NCI-H2081 treated with DMSO at 0.1 percent for 48 hours (cell line): ENCODE measurements around the gene FRMD4A.
"Not testable (repeated sequence)": the region's sequence is repeated elsewhere in the genome, so short reads cannot be mapped to it uniquely, and the experiment has no call there.

ENCODE experiments used
- DNase-seq: peaks from one replicate; lab custom pipeline; 2025; lab: John Stamatoyannopoulos, UW

The FRMD4A gene

DNA sequence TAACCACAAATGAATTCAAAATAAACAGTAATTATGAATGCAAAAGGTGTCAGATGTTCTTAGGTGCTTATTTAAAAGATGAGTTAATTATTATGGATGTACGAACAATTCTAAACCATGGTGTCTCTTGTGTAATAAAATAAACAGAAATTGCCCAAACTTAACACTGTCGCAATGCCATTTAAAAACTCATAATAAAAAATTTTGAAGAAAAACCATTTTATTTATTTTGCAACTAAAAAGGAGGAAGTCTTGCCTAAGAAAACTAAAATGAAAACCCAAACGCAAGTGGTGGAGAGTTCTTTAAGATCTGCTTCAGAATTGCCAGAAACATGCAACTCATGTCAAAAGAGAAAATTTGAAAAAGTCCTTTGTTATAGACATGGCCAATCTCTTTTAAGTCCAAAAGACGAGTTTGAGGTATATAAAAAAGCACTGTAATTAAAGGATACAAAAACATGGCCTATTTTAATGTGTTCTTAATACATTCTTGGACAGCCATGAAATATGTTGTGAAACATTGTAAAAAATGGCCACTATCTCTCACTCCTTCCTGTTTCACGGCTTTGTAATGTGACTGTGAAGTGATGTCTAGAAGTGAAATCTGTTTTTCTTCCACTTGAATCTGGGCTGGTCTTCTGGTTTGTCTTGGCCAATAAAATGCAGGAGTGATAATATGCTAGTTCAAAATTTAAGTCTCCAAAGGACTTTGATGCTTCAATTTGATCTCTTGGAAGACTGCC is 421.0 kb downstream of the FRMD4A start:
- no peak for DNase-seq

GRCh38 chr10:13908475-13908874 is 422.2 kb downstream of the FRMD4A start:
- no peak for DNase-seq

DNA sequence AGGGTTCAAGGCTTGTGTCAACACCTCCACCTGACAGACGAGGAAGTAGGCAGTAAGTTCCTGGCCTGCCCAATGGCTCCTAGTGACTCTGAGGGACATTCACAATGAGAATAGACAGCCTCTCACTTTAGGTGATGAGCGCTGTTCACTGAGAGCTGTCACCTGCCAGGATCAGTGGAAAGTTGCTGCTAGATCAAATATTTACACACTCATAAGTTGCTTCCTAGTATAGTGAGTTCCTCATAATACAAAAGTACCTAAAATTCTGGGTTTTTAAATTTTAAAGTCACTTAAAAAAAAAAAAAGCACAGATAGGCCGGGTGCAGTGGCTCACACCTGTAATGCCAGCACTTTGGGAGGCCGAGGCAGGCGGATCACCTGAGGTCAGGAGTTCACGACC is 423.2 kb downstream of the FRMD4A start:
- DNase-seq = no peak

GRCh38 chr10:13905281-13905680 is 425.4 kb downstream of the FRMD4A start:
- no peak for DNase-seq

DNA sequence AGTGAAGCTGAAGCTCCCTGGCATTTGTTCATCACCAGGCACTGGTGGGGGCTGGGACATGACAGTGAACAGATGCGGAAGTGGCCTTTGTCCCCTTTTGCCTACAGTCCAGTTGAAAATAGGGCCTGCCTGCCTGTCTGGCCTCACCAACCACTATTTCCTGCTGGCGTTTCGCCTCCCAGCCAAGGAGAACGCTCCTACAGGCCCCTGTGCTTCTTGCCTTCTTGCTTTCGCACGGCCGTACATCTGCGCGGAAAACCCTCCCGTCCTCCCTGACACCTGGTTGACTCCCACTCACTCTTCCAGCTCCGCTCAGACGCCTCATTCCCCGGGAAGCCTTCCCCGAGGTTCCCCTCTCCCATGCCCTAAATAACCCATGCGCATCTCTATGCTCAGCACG is 426.7 kb downstream of the FRMD4A start:
- no peak for DNase-seq

DNA sequence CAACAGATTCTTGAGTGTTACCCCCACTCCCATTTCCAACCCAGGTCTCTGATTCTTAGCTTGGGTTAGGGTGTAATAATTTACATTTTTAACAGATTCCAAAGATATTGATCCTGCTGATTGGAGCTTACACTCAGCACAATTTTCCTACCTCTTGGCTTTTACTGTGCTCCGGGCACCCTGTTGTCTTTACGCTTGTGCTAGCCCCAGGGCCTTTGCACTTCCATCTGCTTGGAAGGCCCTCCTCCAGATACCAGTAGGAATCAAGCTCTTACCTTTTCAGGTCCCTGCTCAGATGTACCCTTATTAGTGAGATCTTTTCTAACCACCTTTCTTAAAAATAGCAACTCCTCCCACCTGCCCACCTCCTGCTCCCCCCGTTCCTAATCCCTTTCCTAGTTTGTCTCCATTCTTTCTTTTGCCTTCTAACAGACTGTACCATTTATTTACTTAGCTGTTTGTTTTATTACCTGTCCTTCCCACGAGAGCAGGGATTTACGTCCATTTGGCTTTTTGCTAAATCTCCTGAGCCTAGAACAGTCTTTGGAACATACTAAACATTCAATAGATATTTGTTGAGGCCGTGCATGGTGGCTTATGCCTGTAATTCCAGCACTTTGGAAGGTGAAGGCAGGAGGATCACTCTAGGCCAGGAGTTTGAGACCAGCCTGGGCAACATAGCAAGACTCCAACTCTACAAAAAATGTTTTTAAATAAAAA is 427.7 kb downstream of the FRMD4A start:
- DNase-seq = no peak

GRCh38 chr10:13899941-13900340 is 430.8 kb downstream of the FRMD4A start:
- DNase-seq = no peak

DNA sequence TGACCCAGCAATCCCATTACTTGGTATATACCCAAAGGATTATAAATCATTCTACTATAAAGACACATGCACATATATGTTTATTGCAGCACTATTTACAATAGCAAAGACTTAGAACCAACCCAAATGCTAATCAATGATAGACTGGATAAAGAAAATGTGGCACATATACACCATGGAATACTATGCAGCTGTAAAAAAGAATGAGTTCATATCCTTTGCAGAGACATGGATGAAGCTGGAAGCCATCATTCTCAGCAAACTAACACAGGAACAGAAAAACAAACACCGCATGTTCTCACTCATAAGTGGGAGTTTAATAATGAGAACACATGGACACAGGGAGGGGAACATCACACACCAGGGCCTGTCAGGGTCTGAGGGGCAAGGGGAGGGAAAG is 434.6 kb downstream of the FRMD4A start:
- not testable (repeated sequence) for DNase-seq

GRCh38 chr10:13894412-13895093 is 436.2 kb downstream of the FRMD4A start:
- no peak for DNase-seq

DNA sequence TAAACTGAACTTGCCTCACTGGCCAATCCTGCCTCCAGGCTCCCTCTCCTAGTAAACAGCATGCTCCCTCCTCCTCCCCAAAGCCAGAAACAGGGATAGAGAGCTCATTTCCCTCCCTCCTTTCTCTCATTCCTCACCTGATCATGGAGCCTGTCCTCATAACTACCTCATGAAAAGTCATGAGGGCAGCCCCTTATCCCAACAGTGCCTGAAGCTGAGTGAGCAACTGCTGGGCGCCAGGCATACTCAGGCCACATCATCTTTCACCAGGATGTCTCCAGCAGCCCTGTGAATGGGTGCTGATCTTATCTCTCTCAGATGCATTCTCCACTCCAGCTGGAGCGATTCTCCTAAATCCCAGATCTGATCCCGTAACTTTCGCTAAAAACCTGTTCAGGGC is 436.8 kb downstream of the FRMD4A start:
- DNase-seq = no peak

DNA sequence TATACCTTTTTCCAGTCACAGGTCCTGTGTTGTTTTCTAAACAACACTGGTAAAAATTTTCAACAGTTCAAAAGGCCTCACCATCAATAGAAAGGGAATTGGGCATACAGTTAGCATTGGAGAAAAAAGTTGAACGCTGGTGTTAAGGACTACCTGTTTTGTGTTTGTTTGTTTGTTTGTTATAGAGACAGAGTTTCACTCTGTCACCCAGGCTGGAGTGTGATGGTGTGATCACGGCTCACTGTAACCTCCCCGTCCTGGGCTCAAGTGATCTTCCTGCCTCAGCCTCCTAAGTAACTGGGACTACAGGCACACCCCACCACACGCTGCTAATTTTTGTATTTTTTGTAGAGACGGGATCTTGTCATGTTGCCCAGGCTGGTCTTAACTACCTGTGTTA is 437.9 kb downstream of the FRMD4A start:
- DNase-seq = no peak

DNA sequence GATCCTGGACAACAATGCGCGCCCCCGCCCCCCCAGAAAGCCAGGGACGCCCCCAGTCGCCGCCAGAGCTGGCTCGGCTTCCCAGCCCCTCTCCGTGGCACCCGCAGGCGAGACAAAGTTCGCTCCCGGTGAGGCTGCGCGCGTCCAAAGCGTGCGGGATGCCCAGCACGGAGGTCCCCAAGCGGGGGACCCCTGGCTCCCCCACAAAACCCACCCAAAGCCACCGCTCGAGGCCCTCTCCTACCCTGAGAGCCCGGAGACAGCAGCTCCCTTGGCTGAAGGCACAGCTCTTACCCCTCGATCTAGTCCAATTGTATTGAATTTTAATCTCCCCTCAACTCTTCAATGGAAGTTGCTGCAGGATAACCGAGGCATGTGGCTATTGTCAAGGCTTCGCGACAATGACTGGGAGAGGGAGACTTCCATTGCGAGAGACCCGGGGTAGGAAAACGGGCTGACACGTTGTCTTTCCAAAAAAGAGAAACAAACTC is 438.7 kb downstream of the FRMD4A start:
- no peak for DNase-seq

- no peak for DNase-seq
Measured at GRCh38 chr10:13891128-13892000, 439.4 kb downstream of the FRMD4A start.

DNA sequence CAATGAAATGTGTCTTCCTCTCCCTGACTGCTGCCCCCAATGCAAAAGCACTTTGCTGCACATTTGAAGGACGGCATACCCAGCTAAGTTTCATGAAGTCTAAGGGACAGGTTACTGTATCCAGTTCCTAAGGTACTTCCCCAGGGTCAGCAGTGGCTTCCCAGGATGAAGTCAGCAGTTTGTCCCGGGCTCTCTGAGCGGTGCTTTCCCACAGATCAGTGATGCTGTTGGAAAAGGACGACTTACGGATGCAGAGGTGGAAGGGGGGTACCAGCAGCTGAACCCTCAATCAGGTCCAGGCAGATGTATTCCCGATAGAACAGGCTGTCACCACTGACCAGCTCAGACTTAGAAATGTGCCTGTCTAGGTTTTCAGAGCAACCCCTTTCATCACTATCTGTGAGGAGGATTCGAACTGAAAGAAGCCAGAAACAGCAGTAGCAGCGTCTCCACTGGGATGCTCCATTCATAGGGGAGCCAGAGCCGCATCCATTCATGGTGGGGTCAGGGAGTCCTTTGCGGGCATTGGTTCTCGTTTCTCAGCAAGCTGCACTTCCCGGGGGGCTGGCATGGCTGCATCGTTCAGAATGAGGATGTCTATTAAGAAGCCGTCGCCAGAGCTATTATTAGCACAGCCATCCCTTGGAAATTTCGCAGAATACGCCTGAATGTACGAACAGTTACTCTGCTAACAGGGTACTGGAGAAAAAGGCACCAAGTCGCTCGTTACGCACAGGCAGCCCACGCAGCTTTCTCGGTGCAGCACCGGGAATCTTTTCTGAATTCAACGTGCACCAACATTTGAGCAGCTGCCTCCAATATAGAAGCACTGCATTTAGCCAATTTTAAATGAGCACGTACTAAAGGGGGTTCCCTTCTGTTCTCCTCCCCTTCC is 440.2 kb downstream of the FRMD4A start:
- DNase-seq = no peak

DNA sequence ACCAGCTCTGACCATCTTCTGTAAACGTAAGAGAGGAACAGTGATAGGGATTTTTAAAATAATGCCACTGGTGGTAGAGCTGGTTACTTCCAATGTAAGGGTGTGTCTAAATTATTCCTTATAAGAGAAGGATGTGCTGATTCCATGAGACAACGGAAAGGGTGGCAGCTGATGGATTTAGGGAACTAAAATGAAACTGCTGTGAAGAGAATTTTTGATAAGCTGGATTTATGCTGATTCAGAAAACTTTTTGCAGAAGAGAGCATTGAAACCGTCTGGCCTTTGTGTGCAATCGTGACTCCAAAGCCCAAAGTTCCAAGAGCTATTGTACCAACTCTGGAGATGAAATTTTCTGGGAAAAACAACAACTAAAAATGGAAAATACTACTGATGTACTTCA is 443.0 kb downstream of the FRMD4A start:
- no peak for DNase-seq

DNA sequence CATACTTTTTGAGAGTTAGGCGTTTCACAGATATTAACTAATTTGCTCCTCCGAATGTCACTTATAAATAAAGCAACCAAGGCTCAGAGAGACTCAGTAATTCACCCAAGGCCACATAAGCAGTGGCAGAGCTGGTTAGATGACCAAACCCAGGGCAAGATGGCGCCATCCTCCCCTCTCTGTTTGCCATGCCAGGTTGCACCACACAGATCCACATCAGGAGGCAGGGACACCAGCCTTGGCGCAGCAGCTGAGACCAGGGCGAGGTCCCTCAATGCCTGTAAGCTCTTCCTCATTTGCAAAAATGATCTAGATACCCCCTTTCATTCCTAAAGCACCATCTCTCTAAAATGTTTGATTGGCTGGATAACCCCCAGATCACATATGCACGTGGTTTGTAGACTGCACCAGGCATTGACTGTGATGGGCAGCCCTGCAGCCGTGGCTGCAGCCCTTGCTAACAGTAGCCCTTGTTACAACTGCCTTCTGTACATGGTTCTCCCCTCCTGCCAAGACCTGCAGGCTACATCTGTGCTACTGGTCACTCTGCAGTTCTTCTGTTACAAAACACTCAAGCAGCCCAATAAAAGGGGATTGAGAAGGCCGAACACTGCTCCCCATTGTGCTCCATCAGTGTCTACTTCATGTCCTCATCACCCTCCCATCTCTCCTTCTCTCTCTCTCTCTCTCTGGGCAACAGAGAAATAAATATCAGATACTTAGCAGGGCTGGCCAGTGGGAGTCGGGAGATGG is 445.3 kb downstream of the FRMD4A start:
- DNase-seq = no peak

- no peak for DNase-seq
Measured at GRCh38 chr10:13883636-13884444, 446.9 kb downstream of the FRMD4A start.

GRCh38 chr10:13882119-13882711 is 448.5 kb downstream of the FRMD4A start:
- DNase-seq = no peak

DNA sequence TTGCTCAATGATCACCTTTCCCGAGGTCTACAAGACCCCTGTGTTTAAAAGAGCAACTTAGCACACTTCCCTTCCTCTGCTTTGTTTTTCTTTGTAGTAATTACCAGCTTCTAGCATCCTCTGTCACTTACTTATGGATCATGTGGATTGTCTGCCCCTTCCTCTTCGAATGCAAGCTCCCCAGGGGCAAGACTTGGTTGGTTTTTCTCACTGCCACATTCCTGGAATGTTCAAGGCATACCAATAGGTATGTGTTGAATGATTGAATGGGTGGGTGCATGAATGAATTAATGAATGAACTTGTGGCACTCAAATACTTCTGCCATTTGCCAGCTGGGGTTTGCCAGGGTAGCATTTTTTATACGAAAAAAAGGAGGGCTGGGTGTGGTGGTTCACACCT is 450.0 kb downstream of the FRMD4A start:
- no peak for DNase-seq
